GM21529 (cell line): ENCODE measurements around the gene CHRNB2.

Source experiments
- ATAC-seq: cut with Tn5 transposase; IDR thresholded peaks from one replicate; pipeline ENCODE4 v1.9.1; 2021; ENCODE audit not compliant: unreplicated experiment

CHRNB2 gene

GRCh38 chr1:154608397-154609270, 41.1 kb downstream of the CHRNB2 start:
- ATAC-seq: no peak

- no peak for ATAC-seq
Measured at GRCh38 chr1:154609398-154610380, 42.1 kb downstream of the CHRNB2 start.

DNA sequence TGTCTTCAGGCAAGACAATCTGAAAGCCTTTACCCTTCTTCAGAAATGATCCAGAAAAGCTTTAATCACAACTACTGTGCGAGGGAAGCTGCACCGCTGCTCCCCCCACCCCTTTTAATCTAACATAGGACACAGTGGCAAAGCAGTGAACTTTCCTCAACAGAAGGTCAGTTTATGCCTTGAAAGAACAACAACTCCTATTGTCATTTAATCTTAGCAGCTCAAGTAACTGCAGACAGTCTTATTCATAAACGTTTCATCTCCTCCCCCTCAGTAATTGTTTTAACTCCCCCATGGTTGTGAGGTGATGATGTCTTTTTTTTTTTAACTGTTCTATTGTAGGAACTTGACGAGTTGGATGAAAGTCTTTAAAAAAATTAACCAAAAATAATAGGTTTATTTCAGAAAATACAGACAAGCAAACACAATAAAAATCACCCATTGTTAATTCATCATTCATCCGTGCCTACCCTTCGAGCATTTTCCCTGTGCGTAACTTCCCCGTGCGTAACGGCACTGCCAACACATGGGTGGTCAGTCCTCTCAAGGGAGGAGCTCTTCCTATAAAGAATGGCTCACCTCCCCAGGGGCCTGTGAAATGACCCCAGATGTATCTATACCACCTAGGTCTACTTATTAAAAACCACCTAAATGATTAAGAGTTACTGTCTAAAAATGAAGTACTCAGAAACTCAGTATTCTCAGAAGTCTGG, 43.7 kb downstream of the CHRNB2 start:
- no peak for ATAC-seq

GRCh38 chr1:154614247-154614646, 46.7 kb downstream of the CHRNB2 start:
- ATAC-seq: no peak

- no peak for ATAC-seq
Measured at GRCh38 chr1:154614901-154615300, 47.3 kb downstream of the CHRNB2 start.

GRCh38 chr1:154615411-154615810, 47.8 kb downstream of the CHRNB2 start:
- no peak for ATAC-seq

DNA sequence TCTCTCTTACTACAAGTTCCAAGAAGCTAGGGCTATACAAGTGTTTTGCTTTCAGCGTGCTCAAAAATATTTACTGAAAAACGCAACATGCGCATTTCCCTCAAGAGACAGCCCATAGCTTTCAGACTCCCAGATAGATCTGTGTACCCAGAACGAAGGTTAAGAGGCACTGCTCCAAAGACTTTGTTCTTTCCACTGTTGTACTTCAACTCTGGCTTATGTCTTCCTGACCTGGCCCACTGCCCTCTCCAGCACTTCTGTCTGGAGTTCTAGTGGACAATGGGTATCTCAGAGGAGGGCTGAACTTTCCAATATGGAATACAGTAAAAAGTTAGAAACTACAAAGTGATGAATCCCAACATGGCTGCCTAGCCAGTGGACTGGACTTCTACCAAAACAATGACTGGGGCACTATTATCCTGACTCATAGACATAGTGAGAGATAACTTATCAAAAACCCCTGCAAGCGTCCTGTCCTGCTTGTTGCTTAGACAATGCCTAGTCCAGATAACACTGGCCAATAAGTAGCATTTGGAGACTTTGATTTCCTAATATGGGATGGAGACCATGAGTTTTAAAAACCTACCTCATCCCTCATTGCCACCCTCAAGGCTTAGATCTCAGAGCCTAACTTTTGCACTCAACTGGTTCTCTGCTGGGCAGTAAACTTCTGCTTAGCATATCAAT, 49.2 kb downstream of the CHRNB2 start:
- ATAC-seq: no peak

DNA sequence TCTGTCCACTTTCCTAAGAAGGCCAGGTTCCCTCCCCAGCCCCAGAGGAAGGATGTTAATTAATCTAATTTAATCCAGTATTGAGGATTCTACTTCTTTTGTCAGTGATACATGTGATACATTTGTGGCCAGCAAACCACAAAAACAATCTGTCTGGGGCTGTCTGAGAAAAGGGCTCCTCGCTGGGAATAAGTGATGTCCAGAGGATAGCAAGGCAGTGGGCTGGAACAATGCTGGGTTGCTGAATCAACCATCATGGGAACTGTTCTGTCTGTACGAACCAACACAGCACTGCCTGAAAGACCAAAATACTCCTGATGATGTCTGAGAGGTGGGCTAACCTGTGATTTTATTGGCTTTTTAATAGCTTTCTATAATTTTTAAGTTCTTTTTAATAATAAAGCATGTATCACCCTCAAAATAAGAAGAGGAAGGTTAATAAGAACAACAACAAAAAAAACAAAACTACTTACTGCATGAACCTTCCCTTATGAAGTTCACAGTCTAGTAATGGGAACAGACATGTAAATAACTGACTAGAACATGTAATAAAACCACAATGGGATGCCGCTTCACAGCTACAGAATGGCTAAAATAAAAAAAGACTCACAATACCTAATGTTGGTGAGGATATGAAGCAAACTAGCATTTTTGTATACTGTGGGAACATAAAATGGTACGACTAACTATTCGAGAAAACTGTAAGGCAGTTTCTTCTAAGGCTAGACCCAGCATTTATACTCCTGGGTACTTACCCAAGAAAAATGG, 51.8 kb downstream of the CHRNB2 start:
- no peak for ATAC-seq

- ATAC-seq: no peak
Measured at GRCh38 chr1:154620751-154621150, 53.2 kb downstream of the CHRNB2 start.

DNA sequence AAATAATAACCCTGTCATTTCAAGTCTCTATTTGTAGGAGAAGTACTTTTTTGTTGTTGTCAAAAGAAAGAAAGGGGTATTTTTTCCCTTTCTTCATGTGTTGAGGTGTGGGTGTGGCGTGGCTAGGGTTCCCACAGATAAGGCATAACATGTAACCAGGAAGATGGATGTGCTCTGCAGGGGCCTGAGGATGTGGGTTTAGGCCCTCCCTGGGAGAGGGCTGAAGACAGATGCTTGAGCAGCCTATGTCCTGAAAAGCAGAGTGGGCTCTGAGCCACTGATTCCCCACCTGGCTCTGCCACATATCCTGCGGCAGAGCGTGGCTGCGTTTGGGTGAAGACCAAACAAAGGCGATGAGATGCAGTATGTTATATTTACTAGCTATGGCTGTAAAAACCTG, 54.3 kb downstream of the CHRNB2 start:
- ATAC-seq: no peak

GRCh38 chr1:154622503-154623039, 55.0 kb downstream of the CHRNB2 start:
- no peak for ATAC-seq

DNA sequence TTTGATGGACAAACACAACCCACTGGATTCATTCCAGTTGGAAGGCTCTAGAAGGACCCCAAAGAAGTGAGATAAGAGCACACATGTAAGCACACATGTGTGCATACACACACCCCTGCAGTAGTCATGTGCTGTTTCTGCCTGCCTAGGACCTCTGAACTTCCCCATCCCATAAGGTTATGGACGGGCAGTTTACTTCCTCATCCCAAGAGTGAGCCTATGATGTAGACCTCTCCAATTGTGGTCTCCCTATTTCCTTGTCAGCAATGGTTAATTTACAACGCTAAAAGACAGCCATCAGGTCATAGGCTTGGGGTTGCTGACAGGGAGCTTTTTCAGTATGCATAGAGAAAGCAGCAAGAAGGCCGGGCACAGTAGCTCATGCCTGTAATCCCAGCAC, 55.8 kb downstream of the CHRNB2 start:
- no peak for ATAC-seq

DNA sequence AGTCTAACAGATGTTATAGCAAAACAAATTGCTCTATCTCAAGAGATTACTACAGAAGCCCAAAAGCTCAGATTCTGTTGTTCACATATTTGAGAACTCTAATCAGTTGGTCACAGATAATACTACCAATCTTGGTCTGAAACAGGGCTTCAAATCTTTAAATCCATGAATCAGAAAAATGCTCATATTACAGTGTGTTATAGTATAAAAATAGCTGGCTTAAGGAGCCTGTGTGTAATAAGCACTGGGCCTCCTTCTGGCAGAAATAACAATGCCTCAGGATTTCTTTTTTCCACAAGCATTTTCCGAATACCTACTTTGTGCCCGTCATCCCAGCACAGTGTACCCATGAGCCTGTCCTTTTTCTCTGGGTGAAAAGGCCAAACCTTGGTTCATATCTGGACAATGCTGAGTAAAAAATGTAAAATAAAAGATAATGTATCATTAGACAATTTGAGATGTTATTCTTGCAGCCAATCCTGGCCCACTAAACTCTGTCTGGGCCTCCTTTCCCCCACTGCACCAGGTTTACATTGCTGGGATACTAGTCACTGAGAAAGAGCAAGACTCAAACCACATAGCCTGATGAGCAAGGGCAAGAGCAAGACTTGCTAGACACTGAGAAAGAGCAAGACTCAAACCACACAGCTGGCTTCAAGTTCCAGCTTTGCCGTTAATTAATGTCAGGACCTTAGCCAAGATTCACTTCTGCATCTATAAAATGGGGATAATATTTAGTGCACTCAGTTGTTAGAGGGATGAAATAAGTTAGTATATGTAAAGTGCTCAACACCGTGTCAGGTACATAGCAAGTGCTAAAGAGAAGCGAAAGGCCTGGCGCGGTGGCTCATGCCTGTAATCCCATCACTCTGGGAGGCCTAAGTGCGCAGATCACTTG, 57.4 kb downstream of the CHRNB2 start:
- ATAC-seq: no peak

GRCh38 chr1:154626456-154627256, 59.1 kb downstream of the CHRNB2 start:
- ATAC-seq: peak; percentile 22

DNA sequence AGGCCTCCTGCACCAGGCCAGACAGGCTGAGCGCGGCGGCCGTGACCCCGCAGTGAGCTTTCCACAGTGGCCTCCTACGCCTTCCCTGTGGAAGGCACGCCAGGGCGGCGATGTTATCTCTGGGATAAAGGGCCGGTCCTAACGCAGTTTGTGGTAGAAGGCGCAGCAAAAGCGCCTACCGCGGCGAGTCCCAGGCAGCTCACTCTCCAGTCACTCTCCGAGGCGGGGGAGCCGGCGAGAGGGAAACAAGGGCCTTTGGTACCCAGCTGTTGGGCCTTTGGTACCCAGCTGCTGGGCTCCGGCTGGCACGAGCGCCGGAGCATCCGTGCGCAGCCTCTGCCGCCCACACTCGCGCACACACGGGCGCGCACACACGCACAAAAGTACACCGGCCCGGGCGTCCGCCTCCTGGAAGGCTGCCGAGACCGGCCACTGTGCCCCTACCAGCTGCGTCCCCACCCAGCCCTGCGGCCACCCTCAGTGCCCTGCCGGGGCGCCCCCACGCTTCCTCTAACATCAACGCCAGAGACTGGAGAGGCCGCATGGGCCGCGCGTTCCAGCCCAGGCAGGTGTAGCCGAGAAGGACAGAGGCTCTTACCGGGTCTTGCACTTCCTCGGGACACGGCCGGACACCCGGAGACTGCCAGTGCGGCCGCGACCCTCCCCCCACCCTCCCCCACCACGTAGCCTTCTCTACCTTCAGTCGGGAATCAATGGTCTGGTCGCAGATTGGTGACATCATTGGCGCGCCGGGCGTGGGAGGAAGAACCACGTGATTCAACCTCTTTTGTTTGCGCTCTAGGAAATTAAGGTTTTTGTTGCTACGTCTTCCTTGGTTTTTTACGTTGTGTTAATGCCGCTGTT, 59.9 kb downstream of the CHRNB2 start:
- ATAC-seq: peak; percentile 50

- peak; percentile 9 for ATAC-seq
Measured at GRCh38 chr1:154628121-154628405, 60.5 kb downstream of the CHRNB2 start.

DNA sequence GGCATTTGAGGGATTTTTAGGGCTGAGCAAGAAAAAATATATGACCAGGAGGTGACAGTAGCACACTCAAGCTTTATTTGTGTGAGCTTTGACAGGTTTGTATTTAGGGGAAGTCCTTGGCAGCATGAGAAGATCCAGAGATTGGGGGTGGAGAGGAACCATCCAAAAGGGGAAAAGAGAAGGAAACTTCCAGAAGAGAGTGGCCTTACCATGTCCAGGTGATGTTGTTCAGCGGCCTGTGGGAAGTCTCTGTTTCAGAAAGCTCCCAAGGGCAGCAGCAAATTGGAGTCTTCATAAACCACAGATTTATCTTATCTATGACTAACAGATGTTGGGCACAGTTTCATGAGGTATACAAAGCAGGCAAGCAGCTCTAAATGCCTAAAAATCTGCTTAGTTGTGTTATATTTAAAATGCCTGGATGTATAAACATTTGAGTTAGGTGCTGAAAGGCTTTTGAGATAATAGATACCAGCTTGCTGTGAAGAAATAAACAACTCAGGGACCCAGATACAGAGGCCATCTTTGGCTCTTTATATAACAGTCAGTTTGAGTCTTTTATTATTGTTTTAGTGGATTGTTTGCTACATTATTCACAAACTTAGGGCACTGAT, 61.6 kb downstream of the CHRNB2 start:
- no peak for ATAC-seq
